Omental fat pad (tissue), 4 donors: ENCODE data around the gene TSPO. TPM values are rescaled to one million over a fixed set of nuclear protein-coding genes. Genes with fewer than 3 reads are reported as not detected.

Source experiments
- ATAC-seq: fragments of 150-250 bp; one replicate; pipeline ENCODE4 v1.9.1; 2016; ENCODE audit warnings: mild to moderate bottlenecking, moderate library complexity; ENCODE audit not compliant: low FRiP score
- DNase-seq: peaks from one replicate; pipeline ENCODE4 v3.0.0-alpha.2; 2019; ENCODE audit warnings: low spot score
- total RNA-seq, 4 donors: library from RNA; depleted of rRNA; stranded (reverse); fragments of >200 nt; gene quantifications; one replicate each; pipeline ENCODE4 v1.1.0, GENCODE V29; 2016
- TF ChIP-seq, protein P1 (sequence below), 3 donors: fragments of 450-650 bp; IDR thresholded peaks; one replicate each; pipeline ENCODE4 v1.5.1; 2016 to 2017; ENCODE audit warnings: antibody characterized with exemption in 3 of 3, mild to moderate bottlenecking in 3 of 3, moderate library complexity in 2 of 3

Gene TSPO
- total RNA-seq, 4 donors from 2014 or later, result 370 to 615 (median 577) TPM

- DNase-seq (no peak), ATAC-seq (no peak)
- TF ChIP-seq, protein P1, sequence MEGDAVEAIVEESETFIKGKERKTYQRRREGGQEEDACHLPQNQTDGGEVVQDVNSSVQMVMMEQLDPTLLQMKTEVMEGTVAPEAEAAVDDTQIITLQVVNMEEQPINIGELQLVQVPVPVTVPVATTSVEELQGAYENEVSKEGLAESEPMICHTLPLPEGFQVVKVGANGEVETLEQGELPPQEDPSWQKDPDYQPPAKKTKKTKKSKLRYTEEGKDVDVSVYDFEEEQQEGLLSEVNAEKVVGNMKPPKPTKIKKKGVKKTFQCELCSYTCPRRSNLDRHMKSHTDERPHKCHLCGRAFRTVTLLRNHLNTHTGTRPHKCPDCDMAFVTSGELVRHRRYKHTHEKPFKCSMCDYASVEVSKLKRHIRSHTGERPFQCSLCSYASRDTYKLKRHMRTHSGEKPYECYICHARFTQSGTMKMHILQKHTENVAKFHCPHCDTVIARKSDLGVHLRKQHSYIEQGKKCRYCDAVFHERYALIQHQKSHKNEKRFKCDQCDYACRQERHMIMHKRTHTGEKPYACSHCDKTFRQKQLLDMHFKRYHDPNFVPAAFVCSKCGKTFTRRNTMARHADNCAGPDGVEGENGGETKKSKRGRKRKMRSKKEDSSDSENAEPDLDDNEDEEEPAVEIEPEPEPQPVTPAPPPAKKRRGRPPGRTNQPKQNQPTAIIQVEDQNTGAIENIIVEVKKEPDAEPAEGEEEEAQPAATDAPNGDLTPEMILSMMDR (IDR thresholded peaks at IDR 0.05), result no peak
Measured at GRCh38 chr22:43202756-43203410, 51.5 kb downstream of the TSPO start.

- TF ChIP-seq, protein P1 (IDR thresholded peaks at IDR 0.05), result no peak
- DNase-seq (no peak), ATAC-seq (no peak)
Measured at GRCh38 chr22:43203471-43203981, 52.2 kb downstream of the TSPO start.

DNA sequence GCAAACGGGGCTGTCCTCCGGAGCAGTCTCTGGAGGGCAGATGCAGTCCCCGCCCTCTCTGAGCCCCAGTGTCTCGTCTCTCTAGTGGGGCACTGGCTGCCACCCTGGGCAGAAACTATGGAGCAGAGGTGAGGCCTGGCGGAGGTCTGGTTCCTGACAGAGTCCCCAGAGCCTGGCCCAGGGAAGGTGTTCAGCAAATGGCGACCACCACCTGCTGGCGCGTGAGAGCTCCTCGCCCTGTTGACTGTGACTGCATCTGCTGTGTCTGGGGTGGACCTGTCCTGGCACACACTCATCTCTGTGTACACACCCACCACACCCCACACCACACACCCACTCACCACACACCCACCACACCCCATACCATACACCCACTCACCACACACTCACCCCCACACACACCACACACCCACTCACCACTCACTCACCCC is 53.9 kb downstream of the TSPO start:
- TF ChIP-seq, protein P1 (IDR thresholded peaks at IDR 0.05), result no peak
- DNase-seq, result no peak
- no peak for ATAC-seq

DNA sequence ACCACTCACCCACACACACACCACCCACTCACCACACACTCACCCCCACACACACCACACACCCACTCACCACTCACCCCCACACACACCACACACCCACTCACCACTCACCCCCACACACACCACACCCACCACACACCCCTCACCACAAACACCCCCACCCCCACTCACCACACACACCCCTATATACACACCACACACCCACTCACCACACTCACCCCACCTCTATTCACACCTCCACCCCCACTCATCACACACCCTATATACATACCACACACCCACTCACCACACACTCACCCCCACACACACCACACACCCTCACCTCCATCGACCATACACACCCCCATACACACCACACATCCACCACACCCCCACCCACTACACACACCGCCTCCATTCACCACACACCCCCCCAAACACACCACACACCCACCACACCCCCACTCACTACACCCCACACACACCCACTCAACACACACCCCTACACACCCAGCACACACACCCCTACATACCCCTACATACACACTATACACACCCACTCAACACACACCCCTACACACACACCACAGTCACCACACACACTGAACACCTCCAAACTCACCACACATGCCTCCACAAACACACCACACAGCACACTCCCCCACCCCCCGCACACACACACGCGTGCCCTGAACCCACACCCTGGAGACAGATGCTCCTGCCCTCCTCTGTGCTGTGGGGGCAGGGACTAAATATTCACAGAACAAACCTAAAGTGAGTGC is 54.6 kb downstream of the TSPO start:
- no peak for DNase-seq
- no peak for ATAC-seq
- TF ChIP-seq, protein P1 (IDR thresholded peaks at IDR 0.05), result no peak

- no peak for DNase-seq
- TF ChIP-seq, protein P1 (IDR thresholded peaks at IDR 0.05), result no peak
- ATAC-seq, result no peak
Measured at GRCh38 chr22:43206509-43207161, 55.3 kb downstream of the TSPO start.

GRCh38 chr22:43207386-43207785 is 56.0 kb downstream of the TSPO start:
- DNase-seq, result no peak
- no peak for ATAC-seq
- TF ChIP-seq, protein P1 (IDR thresholded peaks at IDR 0.05), result no peak
